HG03460 (cell line): ENCODE measurements around the gene COG1.

Source experiments
- ATAC-seq: cut with Tn5 transposase; IDR thresholded peaks from one replicate; pipeline ENCODE4 v1.9.1; 2021; ENCODE audit not compliant: unreplicated experiment

Gene COG1

GRCh38 chr17:73170324-73170723, 22.5 kb upstream of the COG1 start:
- ATAC-seq: no peak

GRCh38 chr17:73172252-73172651, 20.6 kb upstream of the COG1 start:
- ATAC-seq: no peak

GRCh38 chr17:73174126-73174525, 18.7 kb upstream of the COG1 start:
- ATAC-seq: no peak

GRCh38 chr17:73175962-73176565, 16.8 kb upstream of the COG1 start:
- no peak for ATAC-seq

GRCh38 chr17:73179387-73179786, 13.5 kb upstream of the COG1 start:
- ATAC-seq: no peak

GRCh38 chr17:73179878-73180277, 13.0 kb upstream of the COG1 start:
- ATAC-seq: no peak

GRCh38 chr17:73182616-73183310, 10.1 kb upstream of the COG1 start:
- ATAC-seq: no peak

GRCh38 chr17:73184136-73184993, 8.5 kb upstream of the COG1 start:
- ATAC-seq: no peak

GRCh38 chr17:73186283-73187050, 6.4 kb upstream of the COG1 start:
- no peak for ATAC-seq

- ATAC-seq: no peak
Measured at GRCh38 chr17:73187203-73187769, 5.6 kb upstream of the COG1 start.

- no peak for ATAC-seq
Measured at GRCh38 chr17:73188011-73188410, 4.8 kb upstream of the COG1 start.

- ATAC-seq: no peak
Measured at GRCh38 chr17:73189417-73190099, 3.3 kb upstream of the COG1 start.

- ATAC-seq: no peak
Measured at GRCh38 chr17:73191443-73192205, 1.2 kb upstream of the COG1 start.

GRCh38 chr17:73192206-73192893, 505 bp upstream of the COG1 start:
- peak; percentile 46 for ATAC-seq

- ATAC-seq: no peak
Measured at GRCh38 chr17:73194514-73195222, 1.8 kb downstream of the COG1 start.

- no peak for ATAC-seq
Measured at GRCh38 chr17:73196500-73196899, 3.6 kb downstream of the COG1 start.

GRCh38 chr17:73197161-73197560, 4.3 kb downstream of the COG1 start:
- ATAC-seq: no peak

GRCh38 chr17:73198201-73198929, 5.5 kb downstream of the COG1 start:
- no peak for ATAC-seq
